ENCODE results near the gene CACNA1D. TPM values are rescaled to one million over a fixed set of nuclear protein-coding genes. Genes with fewer than 3 reads are reported as not detected.

Gene CACNA1D
- polyA plus RNA-seq, 1 experiment, result 0.15 TPM

GRCh38 chr3:53645754-53646153, 151.3 kb downstream of the CACNA1D start:
- no peak overlapping the region for H3K4me3 ChIP-seq (ENCODE audit: low read depth, low read length)
- no peaks in the 10 kb centered on the region for H3K36me3 ChIP-seq (ENCODE audit: control insufficient read depth, insufficient read depth, low read length)
- POLR2A ChIA-PET, result no interaction called here
- CTCF ChIA-PET, result interaction anchor here (1.2 to 1.3 kb wide), 2 partner anchors 23 to 29 kb away, joined by 3 read pairs; no protein-coding TSS in a partner anchor
- H3K27me3 ChIP-seq (ENCODE audit: control insufficient read depth, insufficient read depth, low read length), result no peaks in the 10 kb centered on the region
- TF ChIP-seq CTCF (IDR thresholded peaks at IDR 0.05; ENCODE audit: insufficient read depth, low read depth, low read length), result no peak
- DNase-seq (ENCODE audit: low read depth), result no peak

GRCh38 chr3:53646723-53647122, 152.3 kb downstream of the CACNA1D start:
- no peak for DNase-seq (ENCODE audit: low read depth)
- CTCF ChIA-PET, result no interaction called here
- Histone ChIP-seq H3K36me3 (ENCODE audit: control insufficient read depth, insufficient read depth, low read length) (no peaks in the 10 kb centered on the region), H3K27me3 (ENCODE audit: control insufficient read depth, insufficient read depth, low read length) (no peaks in the 10 kb centered on the region), H3K4me3 (ENCODE audit: low read depth, low read length) (no peak overlapping the region)
- TF ChIP-seq CTCF (IDR thresholded peaks at IDR 0.05; ENCODE audit: insufficient read depth, low read depth, low read length), result no peak
- POLR2A ChIA-PET, result no interaction called here

- no peaks in the 10 kb centered on the region for H3K36me3 ChIP-seq (ENCODE audit: control insufficient read depth, insufficient read depth, low read length)
- DNase-seq (ENCODE audit: low read depth), result no peak
- ChIA-PET POLR2A (no interaction called here), CTCF (no interaction called here)
- no peaks in the 10 kb centered on the region for H3K27me3 ChIP-seq (ENCODE audit: control insufficient read depth, insufficient read depth, low read length)
- no peak for TF ChIP-seq CTCF (IDR thresholded peaks at IDR 0.05; ENCODE audit: insufficient read depth, low read depth, low read length)
- no peak overlapping the region for H3K4me3 ChIP-seq (ENCODE audit: low read depth, low read length)
These were observed 155.4 kb downstream of the CACNA1D start for GRCh38 chr3:53649816-53650215.

GRCh38 chr3:53650424-53650823, 156.0 kb downstream of the CACNA1D start:
- no peak for DNase-seq (ENCODE audit: low read depth)
- H3K4me3 ChIP-seq (ENCODE audit: low read depth, low read length), result no peak overlapping the region
- no peaks in the 10 kb centered on the region for H3K27me3 ChIP-seq (ENCODE audit: control insufficient read depth, insufficient read depth, low read length)
- no peaks in the 10 kb centered on the region for H3K36me3 ChIP-seq (ENCODE audit: control insufficient read depth, insufficient read depth, low read length)
- ChIA-PET POLR2A (no interaction called here), CTCF (no interaction called here)
- no peak for TF ChIP-seq CTCF (IDR thresholded peaks at IDR 0.05; ENCODE audit: insufficient read depth, low read depth, low read length)

GRCh38 chr3:53650928-53651661, 156.7 kb downstream of the CACNA1D start:
- DNase-seq (ENCODE audit: low read depth), result no peak
- POLR2A ChIA-PET, result no interaction called here
- TF ChIP-seq CTCF (IDR thresholded peaks at IDR 0.05; ENCODE audit: insufficient read depth, low read depth, low read length), result no peak
- CTCF ChIA-PET, result no interaction called here
- no peak overlapping the region for H3K4me3 ChIP-seq (ENCODE audit: low read depth, low read length)
- no peaks in the 10 kb centered on the region for H3K36me3 ChIP-seq (ENCODE audit: control insufficient read depth, insufficient read depth, low read length)
- H3K27me3 ChIP-seq (ENCODE audit: control insufficient read depth, insufficient read depth, low read length), result no peaks in the 10 kb centered on the region
